ENCODE measurements around the gene HMGN4.

DNA sequence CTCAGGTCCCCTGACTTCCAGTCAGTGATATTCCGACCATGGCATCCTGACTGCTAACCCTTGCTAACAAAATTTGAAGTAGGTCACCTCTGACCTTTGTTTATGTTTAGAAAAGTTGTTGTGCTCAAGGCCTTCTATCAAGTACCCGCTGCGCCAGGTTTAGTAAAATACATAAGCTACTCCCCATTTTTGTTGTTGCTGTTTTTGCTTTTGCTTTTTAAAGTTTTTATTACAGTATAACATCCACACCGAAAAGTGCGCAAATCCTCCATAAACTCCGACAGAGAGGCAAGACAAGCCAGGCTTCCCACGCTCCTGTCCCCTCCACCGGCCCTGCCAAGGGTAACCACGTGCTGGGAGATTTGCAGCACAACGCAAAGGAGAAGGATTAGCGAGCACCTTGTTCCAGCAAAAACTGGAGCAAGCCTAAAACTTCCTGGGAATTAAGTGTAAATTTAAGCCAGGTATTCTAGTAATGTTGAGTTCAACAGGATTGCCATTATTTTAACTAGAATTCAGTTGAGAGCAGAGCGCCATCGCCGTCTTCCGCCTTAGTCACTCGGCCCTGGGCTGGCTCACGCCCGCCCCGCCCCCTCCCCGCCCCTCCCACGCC, 17.8 kb upstream of the HMGN4 start:
- TF ChIP-seq, protein P1, sequence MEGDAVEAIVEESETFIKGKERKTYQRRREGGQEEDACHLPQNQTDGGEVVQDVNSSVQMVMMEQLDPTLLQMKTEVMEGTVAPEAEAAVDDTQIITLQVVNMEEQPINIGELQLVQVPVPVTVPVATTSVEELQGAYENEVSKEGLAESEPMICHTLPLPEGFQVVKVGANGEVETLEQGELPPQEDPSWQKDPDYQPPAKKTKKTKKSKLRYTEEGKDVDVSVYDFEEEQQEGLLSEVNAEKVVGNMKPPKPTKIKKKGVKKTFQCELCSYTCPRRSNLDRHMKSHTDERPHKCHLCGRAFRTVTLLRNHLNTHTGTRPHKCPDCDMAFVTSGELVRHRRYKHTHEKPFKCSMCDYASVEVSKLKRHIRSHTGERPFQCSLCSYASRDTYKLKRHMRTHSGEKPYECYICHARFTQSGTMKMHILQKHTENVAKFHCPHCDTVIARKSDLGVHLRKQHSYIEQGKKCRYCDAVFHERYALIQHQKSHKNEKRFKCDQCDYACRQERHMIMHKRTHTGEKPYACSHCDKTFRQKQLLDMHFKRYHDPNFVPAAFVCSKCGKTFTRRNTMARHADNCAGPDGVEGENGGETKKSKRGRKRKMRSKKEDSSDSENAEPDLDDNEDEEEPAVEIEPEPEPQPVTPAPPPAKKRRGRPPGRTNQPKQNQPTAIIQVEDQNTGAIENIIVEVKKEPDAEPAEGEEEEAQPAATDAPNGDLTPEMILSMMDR (IDR thresholded peaks at IDR 0.05; ENCODE audit: extremely low read depth in 1 of 2, insufficient read depth in 1 of 2, low read depth in 1 of 2, low read length in 2 of 2) = no peak
- no peak for TF ChIP-seq POLR2AphosphoS5 (IDR thresholded peaks at IDR 0.05; ENCODE audit: insufficient read depth, low read depth, low read length)
